Ascending aorta (tissue), 2 donors: ENCODE results near the gene GTF3A. TPM values are rescaled to one million over a fixed set of nuclear protein-coding genes. Genes with fewer than 3 reads are reported as not detected.

Experiments
- DNase-seq, 2 donors: peaks; one replicate each; pipeline ENCODE4 v3.0.0-alpha.2; 2019; ENCODE audit warnings: low spot score in 2 of 2
- H3K27ac ChIP-seq, 2 donors: fragments of 200-600 bp; sonication (generic); one replicate each; pipeline ENCODE4 v1.5.1; 2016 to 2017; ENCODE audit warnings: mild to moderate bottlenecking in 1 of 2
- H3K27me3 ChIP-seq: fragments of 200-600 bp; sonication (generic); one replicate; pipeline ENCODE4 v1.5.1; 2017
- H3K36me3 ChIP-seq, 2 donors: fragments of 200-600 bp; sonication (generic); one replicate each; pipeline ENCODE4 v1.5.1; 2016
- H3K4me1 ChIP-seq, 2 donors: fragments of 200-600 bp; sonication (generic); one replicate each; pipeline ENCODE4 v1.5.1; 2016 to 2017; ENCODE audit warnings: mild to moderate bottlenecking in 1 of 2
- H3K4me3 ChIP-seq, 2 donors: fragments of 200-600 bp; sonication (generic); one replicate each; pipeline ENCODE4 v1.5.1; 2016 to 2017; ENCODE audit warnings: mild to moderate bottlenecking in 1 of 2
- H3K9me3 ChIP-seq, 2 donors: fragments of 200-600 bp; sonication (generic); one replicate each; pipeline ENCODE4 v1.5.1; 2016
- intact Hi-C: fragments of 100-400 bp; cut with DNase I; formaldehyde crosslinking; loops from one replicate; pipeline ENCODE4 v1.15.1; 2023
- total RNA-seq: library from RNA; depleted of rRNA; stranded (reverse); fragments of >200 nt; gene quantifications from one replicate; pipeline ENCODE4 v1.1.0, GENCODE V29; 2016
- TF ChIP-seq, protein P1 (sequence below), 3 experiments: fragments of 200-600 bp in 2 of 3; fragments of 450-650 bp in 1 of 3; sonication (generic) in 2 of 3; IDR thresholded peaks; one replicate each; pipeline ENCODE4 v1.5.1; 2016 to 2019; ENCODE audit warnings: antibody characterized with exemption in 3 of 3, mild to moderate bottlenecking in 1 of 3, moderate library complexity in 1 of 3

GTF3A gene
- total RNA-seq, 1 donor from 2014 or later: 197 TPM

DNA sequence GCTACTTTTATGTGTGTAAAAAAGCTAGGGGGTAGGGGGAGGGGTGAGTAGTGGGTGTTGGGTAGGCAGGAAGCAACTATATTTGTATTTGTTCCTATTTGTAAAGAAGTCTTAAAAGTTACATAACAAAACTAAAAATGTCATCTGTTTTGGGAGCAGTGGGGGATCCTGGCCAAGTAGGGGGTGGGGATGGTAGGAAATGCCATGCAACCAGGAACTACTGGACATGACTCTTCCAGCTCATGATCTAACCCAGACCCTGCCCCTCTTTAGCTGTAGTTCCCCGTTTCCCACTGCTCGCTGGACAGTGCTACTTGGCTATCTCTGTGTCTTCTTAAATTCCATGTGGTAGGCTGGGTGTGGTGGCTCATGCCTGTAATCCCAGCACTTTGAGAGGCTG, 3.2 kb downstream of the GTF3A start:
- peaks cover 9 to 22% of the 10 kb centered on the region in 2 donors for H3K4me1 ChIP-seq
- TF ChIP-seq, protein P1, sequence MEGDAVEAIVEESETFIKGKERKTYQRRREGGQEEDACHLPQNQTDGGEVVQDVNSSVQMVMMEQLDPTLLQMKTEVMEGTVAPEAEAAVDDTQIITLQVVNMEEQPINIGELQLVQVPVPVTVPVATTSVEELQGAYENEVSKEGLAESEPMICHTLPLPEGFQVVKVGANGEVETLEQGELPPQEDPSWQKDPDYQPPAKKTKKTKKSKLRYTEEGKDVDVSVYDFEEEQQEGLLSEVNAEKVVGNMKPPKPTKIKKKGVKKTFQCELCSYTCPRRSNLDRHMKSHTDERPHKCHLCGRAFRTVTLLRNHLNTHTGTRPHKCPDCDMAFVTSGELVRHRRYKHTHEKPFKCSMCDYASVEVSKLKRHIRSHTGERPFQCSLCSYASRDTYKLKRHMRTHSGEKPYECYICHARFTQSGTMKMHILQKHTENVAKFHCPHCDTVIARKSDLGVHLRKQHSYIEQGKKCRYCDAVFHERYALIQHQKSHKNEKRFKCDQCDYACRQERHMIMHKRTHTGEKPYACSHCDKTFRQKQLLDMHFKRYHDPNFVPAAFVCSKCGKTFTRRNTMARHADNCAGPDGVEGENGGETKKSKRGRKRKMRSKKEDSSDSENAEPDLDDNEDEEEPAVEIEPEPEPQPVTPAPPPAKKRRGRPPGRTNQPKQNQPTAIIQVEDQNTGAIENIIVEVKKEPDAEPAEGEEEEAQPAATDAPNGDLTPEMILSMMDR (IDR thresholded peaks at IDR 0.05): no peak
- no peak overlapping the region for H3K4me3 ChIP-seq
- DNase-seq: no peak
- H3K27me3 ChIP-seq: no peaks in the 10 kb centered on the region
- peak overlapping the region; percentile 29 to 84 for H3K27ac ChIP-seq
- peaks cover 29 to 41% of the 10 kb centered on the region in 2 donors for H3K36me3 ChIP-seq
- intact Hi-C loops: loop anchor here (5.0 kb wide), 1 partner anchor 155 kb away; the partner anchor contains the start of gene RASL11A
- H3K9me3 ChIP-seq: no peaks in the 10 kb centered on the region

DNA sequence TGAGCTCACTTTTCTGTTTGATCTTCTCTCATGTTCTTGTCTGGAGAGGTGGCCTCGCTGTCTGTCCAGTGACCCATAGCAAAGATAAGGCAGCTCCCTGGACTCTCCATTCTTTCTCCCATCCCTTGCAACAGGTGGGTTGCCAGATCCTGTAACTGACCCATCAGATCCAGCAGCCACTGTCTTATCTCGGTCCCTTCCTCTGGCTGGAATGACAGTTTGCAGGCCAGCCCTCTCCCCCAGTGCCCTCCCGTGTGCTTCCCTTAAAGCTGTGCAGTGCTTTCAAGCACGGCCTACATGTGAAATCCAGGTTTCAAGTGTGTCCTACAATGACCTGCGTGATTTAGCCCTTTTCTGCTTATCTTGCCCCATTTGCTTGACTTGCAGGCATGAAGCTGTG, 3.7 kb downstream of the GTF3A start:
- TF ChIP-seq, protein P1 (IDR thresholded peaks at IDR 0.05): no peak
- H3K4me1 ChIP-seq: peaks cover 9 to 22% of the 10 kb centered on the region in 2 donors
- H3K9me3 ChIP-seq: no peaks in the 10 kb centered on the region
- H3K4me3 ChIP-seq: no peak overlapping the region
- peaks cover 32 to 46% of the 10 kb centered on the region in 2 donors for H3K36me3 ChIP-seq
- H3K27ac ChIP-seq: peak overlapping the region; percentile 29 to 34
- intact Hi-C loops: loop anchor here (5.0 kb wide), 1 partner anchor 156 kb away; the partner anchor contains the start of gene RASL11A
- DNase-seq: no peak
- H3K27me3 ChIP-seq: no peaks in the 10 kb centered on the region

DNA sequence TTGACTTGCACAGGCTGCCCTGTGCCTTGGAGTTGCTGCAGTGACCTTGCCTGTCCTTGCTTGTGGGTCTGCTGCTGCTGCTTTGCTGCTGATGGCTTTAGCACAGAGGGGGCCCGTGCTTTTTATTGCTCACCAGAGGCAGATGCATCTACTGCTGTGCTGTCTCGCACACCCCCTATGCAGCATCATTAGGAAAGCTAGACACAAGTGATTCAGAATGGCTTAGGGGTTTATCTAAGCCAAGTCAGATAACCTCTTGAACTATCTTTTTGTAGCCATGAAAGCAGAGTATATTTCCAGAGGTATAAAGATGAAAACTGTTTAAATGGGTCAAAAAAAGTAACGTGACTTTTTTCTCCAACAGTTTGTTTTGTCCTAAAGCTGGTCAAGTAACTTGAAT, 7.8 kb downstream of the GTF3A start:
- intact Hi-C loops: no loop called here
- Histone ChIP-seq H3K9me3 (no peaks in the 10 kb centered on the region), H3K36me3 (peaks cover 50 to 77% of the 10 kb centered on the region in 2 donors), H3K4me1 (peaks cover 0 to 3% of the 10 kb centered on the region in 2 donors), H3K27ac (no peak overlapping the region), H3K4me3 (no peak overlapping the region), H3K27me3 (no peaks in the 10 kb centered on the region)
- no peak for DNase-seq
- TF ChIP-seq, protein P1 (IDR thresholded peaks at IDR 0.05): no peak

DNA sequence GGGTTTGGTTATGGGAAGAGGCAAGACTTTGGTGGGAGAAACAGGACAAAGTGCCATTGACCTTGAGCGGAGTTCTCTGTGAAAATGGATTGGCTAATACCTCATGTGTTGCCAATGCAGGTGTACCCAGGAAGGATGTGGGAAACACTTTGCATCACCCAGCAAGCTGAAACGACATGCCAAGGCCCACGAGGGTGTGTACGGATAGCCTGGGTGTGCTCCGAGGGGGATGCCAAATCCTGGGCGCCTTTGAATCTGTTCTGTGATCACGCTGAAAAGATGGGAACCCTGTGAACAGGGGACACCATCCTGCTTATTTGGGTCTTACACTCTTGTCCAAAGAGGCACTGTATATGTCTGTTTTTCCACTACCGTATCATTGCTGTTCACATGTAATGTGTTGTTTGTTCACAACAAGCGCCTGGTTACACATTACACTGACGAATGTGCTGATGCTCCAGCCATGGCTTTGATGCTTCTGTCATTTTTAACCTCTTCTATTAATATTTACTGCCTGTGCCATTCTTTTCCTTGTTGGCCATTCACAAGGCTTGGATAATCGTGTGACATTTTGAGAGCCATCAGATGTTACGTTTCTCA, 8.3 kb downstream of the GTF3A start:
- Histone ChIP-seq H3K9me3 (no peaks in the 10 kb centered on the region), H3K27me3 (no peaks in the 10 kb centered on the region), H3K4me3 (no peak overlapping the region), H3K36me3 (peaks cover 50 to 78% of the 10 kb centered on the region in 2 donors), H3K4me1 (no peaks in the 10 kb centered on the region), H3K27ac (no peak overlapping the region)
- TF ChIP-seq, protein P1 (IDR thresholded peaks at IDR 0.05): no peak
- intact Hi-C loops: no loop called here
- no peak for DNase-seq

DNA sequence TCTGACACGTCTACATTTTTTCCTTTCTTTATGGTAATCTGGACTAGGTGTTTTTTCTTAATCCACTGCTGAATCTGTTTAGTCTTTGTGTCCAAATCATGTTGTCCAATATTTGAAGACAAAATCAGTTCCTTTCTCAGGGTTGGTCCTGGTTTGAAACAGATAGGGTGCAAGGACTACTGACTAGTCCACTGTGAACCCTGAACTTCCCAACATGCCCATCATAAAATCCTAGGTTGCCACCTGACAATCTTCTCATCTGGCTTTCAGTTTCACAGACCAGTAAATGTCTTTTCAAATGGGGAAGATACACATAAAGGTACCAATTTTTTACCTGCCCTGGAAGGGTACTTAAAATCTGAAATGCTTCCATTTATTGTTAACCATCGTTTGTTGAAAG, 12.7 kb downstream of the GTF3A start:
- Histone ChIP-seq H3K4me3 (no peak overlapping the region), H3K36me3 (peaks cover 37 to 61% of the 10 kb centered on the region in 2 donors), H3K27ac (no peak overlapping the region), H3K9me3 (no peaks in the 10 kb centered on the region), H3K27me3 (no peaks in the 10 kb centered on the region), H3K4me1 (no peaks in the 10 kb centered on the region)
- no peak for DNase-seq
- TF ChIP-seq, protein P1 (IDR thresholded peaks at IDR 0.05): no peak
- intact Hi-C loops: no loop called here
